ENCODE data around the gene ARHGAP45. TPM values are rescaled to one million over a fixed set of nuclear protein-coding genes. Genes with fewer than 3 reads are reported as not detected.

The ARHGAP45 gene
- total and polyA plus RNA-seq, 2 donors from 2014 or later, result 11.8 to 50.0 TPM

GRCh38 chr19:1041272-1041834 lies 25.6 kb upstream of the ARHGAP45 start:
- peak in 1 of 5 donors; percentile 62 for DNase-seq
- Histone ChIP-seq H3K27me3 (ENCODE audit: control insufficient read depth, insufficient read depth, low read length) (no peaks in the 10 kb centered on the region), H3K4me3 (ENCODE audit: low read length in 3 of 3) (peak overlapping the region; percentile 26 to 74 (median 46)), H3K9me3 (ENCODE audit: control insufficient read depth in 2 of 3, insufficient read depth in 1 of 3, low read length in 3 of 3) (no peaks in the 10 kb centered on the region), H3K9ac (ENCODE audit: low read length in 3 of 3) (peak overlapping the region in 1 of 3 donors; percentile 71), H3K36me3 (ENCODE audit: control insufficient read depth in 2 of 3, insufficient read depth in 3 of 3, low read length in 3 of 3) (no peaks in the 10 kb centered on the region), H3K27ac (ENCODE audit: low read depth in 2 of 2, low read length in 2 of 2) (no peak overlapping the region), H3K4me1 (ENCODE audit: control insufficient read depth in 2 of 3, insufficient read depth in 2 of 3, low read depth in 1 of 3, low read length in 3 of 3) (peaks cover 0 to 19% (median 9%) of the 10 kb centered on the region in 3 donors)
- no peak for FAIRE-seq
- TF ChIP-seq, protein P1, sequence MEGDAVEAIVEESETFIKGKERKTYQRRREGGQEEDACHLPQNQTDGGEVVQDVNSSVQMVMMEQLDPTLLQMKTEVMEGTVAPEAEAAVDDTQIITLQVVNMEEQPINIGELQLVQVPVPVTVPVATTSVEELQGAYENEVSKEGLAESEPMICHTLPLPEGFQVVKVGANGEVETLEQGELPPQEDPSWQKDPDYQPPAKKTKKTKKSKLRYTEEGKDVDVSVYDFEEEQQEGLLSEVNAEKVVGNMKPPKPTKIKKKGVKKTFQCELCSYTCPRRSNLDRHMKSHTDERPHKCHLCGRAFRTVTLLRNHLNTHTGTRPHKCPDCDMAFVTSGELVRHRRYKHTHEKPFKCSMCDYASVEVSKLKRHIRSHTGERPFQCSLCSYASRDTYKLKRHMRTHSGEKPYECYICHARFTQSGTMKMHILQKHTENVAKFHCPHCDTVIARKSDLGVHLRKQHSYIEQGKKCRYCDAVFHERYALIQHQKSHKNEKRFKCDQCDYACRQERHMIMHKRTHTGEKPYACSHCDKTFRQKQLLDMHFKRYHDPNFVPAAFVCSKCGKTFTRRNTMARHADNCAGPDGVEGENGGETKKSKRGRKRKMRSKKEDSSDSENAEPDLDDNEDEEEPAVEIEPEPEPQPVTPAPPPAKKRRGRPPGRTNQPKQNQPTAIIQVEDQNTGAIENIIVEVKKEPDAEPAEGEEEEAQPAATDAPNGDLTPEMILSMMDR (IDR thresholded peaks at IDR 0.05; ENCODE audit: borderline replicate concordance, extremely low read depth, insufficient read depth), result no peak
- intact Hi-C loops (cut with DNase I), result no loop called here

DNA sequence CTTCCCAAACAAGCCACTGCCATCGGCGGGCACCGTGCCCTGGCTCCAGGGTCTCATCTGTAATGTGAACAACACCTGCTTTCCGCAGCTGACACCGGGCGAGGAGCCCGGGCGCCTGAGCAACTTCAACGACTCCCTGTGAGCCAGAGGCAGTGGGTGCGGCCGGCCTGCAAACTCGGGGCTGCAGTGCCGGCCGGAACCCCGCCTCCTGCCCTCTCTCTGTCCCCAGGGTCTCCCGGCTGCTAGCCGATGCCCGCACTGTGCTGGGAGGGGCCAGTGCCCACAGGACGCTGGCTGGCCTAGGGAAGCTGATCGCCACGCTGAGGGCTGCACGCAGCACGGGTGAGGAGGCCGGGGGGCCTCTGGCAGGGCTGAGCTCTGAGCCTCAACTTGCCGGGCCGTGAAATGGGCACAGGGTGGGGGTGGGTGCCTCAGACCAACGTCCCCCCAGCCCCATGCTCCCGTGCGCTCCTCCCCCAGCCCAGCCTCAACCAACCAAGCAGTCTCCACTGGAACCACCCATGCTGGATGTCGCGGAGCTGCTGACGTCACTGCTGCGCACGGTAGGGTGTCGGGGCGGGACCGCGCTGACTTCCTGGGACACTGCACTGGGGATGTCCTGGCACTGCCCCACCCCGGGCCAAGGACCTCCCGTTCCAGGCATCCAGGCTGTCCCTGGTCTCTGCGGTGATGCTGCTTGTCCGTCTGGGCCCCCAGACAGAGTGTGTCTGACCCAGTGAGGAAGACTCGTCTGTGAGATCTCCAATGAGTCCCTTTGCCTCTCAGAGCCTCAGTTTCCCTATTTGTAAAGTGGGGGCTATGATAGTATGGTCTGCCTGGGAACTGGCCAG lies 24.9 kb upstream of the ARHGAP45 start:
- no peak overlapping the region for H3K4me3 ChIP-seq (ENCODE audit: low read length in 3 of 3)
- peaks cover 0 to 19% (median 9%) of the 10 kb centered on the region in 3 donors for H3K4me1 ChIP-seq (ENCODE audit: control insufficient read depth in 2 of 3, insufficient read depth in 2 of 3, low read depth in 1 of 3, low read length in 3 of 3)
- H3K36me3 ChIP-seq (ENCODE audit: control insufficient read depth in 2 of 3, insufficient read depth in 3 of 3, low read length in 3 of 3), result no peaks in the 10 kb centered on the region
- no peaks in the 10 kb centered on the region for H3K27me3 ChIP-seq (ENCODE audit: control insufficient read depth, insufficient read depth, low read length)
- no peak overlapping the region for H3K27ac ChIP-seq (ENCODE audit: low read depth in 2 of 2, low read length in 2 of 2)
- no peaks in the 10 kb centered on the region for H3K9me3 ChIP-seq (ENCODE audit: control insufficient read depth in 2 of 3, insufficient read depth in 1 of 3, low read length in 3 of 3)
- intact Hi-C loops (cut with DNase I), result no loop called here
- peak in 1 of 5 donors; percentile 68 for DNase-seq
- FAIRE-seq, result no peak
- TF ChIP-seq, protein P1 (IDR thresholded peaks at IDR 0.05; ENCODE audit: borderline replicate concordance, extremely low read depth, insufficient read depth), result no peak
- no peak overlapping the region for H3K9ac ChIP-seq (ENCODE audit: low read length in 3 of 3)

DNA sequence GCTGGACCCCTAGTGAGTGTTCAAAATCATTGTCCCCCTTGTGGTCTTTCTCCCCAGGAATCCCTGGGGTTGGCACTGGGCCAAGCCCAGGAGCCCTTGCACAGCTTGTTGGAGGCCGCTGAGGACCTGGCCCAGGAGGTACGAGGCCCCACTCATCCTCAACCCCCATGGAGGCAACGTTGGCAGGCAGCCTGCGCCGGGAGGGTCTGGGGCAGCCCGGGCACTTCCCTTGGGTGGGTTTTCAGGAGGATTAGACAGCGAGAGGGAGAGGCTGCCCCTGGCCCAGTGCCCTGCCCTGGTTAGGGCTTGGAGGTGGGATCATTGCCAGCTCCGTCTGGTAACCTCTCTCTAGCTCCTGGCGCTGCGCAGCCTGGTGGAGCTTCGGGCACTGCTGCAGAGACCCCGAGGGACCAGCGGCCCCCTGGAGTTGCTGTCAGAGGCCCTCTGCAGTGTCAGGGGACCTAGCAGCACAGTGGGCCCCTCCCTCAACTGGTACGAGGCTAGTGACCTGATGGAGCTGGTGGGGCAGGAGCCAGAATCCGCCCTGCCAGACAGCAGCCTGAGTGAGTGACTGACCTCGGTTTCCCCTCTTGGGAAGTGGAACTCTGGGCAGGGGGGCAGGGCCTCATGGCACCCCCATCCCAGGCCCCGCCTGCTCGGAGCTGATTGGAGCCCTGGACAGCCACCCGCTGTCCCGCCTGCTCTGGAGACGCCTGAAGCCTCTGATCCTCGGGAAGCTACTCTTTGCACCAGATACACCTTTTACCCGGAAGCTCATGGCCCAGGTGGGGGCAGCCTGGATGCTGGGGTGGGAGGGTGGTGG lies 24.1 kb upstream of the ARHGAP45 start:
- Histone ChIP-seq H3K4me3 (ENCODE audit: low read length in 3 of 3) (no peak overlapping the region), H3K27ac (ENCODE audit: low read depth in 2 of 2, low read length in 2 of 2) (no peak overlapping the region), H3K36me3 (ENCODE audit: control insufficient read depth in 2 of 3, insufficient read depth in 3 of 3, low read length in 3 of 3) (no peaks in the 10 kb centered on the region), H3K9me3 (ENCODE audit: control insufficient read depth in 2 of 3, insufficient read depth in 1 of 3, low read length in 3 of 3) (no peaks in the 10 kb centered on the region), H3K9ac (ENCODE audit: low read length in 3 of 3) (no peak overlapping the region), H3K4me1 (ENCODE audit: control insufficient read depth in 2 of 3, insufficient read depth in 2 of 3, low read depth in 1 of 3, low read length in 3 of 3) (peaks cover 0 to 19% (median 9%) of the 10 kb centered on the region in 3 donors), H3K27me3 (ENCODE audit: control insufficient read depth, insufficient read depth, low read length) (no peaks in the 10 kb centered on the region)
- intact Hi-C loops (cut with DNase I), result no loop called here
- TF ChIP-seq, protein P1 (IDR thresholded peaks at IDR 0.05; ENCODE audit: borderline replicate concordance, extremely low read depth, insufficient read depth), result no peak
- FAIRE-seq (no peak), DNase-seq (peak in 1 of 5 donors; percentile 53)

Measured in kidney (tissue), 14 donors.